Endodermal cell (in vitro differentiated cells): Measurements from ENCODE around the gene CTLA4. TPM values are rescaled to one million over a fixed set of nuclear protein-coding genes. Genes with fewer than 3 reads are reported as not detected.

Source experiments
- DNase-seq: peaks from one replicate; pipeline ENCODE4 v3.0.0-alpha.2; 2017
- H3K27ac ChIP-seq: 2 replicates; pipeline ENCODE4 v1.5.1; 2013; ENCODE audit warnings: mild to moderate bottlenecking, low read depth, low read length, moderate library complexity
- H3K27me3 ChIP-seq: 2 replicates; pipeline ENCODE4 v1.6.1; 2013; ENCODE audit warnings: mild to moderate bottlenecking, low read length, moderate library complexity; ENCODE audit not compliant: insufficient read depth, control insufficient read depth, poor library complexity, severe bottlenecking
- H3K36me3 ChIP-seq: 2 replicates; pipeline ENCODE4 v1.7.0; 2013; ENCODE audit warnings: mild to moderate bottlenecking, low read length, moderate library complexity; ENCODE audit not compliant: control insufficient read depth, insufficient read depth
- H3K4me1 ChIP-seq: one replicate; pipeline ENCODE4 v1.7.0; 2013; ENCODE audit warnings: low read length; ENCODE audit not compliant: control insufficient read depth, insufficient read depth
- H3K4me3 ChIP-seq: 2 replicates; pipeline ENCODE4 v1.5.1; 2013; ENCODE audit warnings: mild to moderate bottlenecking, low read length, moderate library complexity
- H3K9ac ChIP-seq: 2 replicates; pipeline ENCODE4 v1.6.1; 2013; ENCODE audit warnings: mild to moderate bottlenecking, low read length, moderate library complexity; ENCODE audit not compliant: poor library complexity, severe bottlenecking; ENCODE audit errors: extremely low read depth
- H3K9me3 ChIP-seq: 2 replicates; pipeline ENCODE4 v1.6.1; 2013; ENCODE audit warnings: mild to moderate bottlenecking, low read length, moderate library complexity; ENCODE audit not compliant: control insufficient read depth
- H3K27ac Mint-ChIP-seq: 2 replicates; pipeline ENCODE4 v1.8.0; 2020; ENCODE audit warnings: mixed read lengths
- H3K27me3 Mint-ChIP-seq: 2 replicates; pipeline ENCODE4 v1.8.0; 2021; ENCODE audit warnings: mild to moderate bottlenecking, mixed read lengths; ENCODE audit not compliant: insufficient read depth
- H3K36me3 Mint-ChIP-seq: 2 replicates; pipeline ENCODE4 v1.8.0; 2020; ENCODE audit warnings: low read depth, mixed read lengths
- H3K4me1 Mint-ChIP-seq: 2 replicates; pipeline ENCODE4 v1.8.0; 2020; ENCODE audit warnings: mixed read lengths
- H3K4me3 Mint-ChIP-seq: 2 replicates; pipeline ENCODE4 v1.8.0; 2020; ENCODE audit warnings: mild to moderate bottlenecking, moderate library complexity, mixed read lengths
- H3K9me3 Mint-ChIP-seq: 2 replicates; pipeline ENCODE4 v1.8.0; 2020; ENCODE audit warnings: mild to moderate bottlenecking, mixed read lengths
- WGBS, 2 experiments: methylation state at CpG; one replicate each; pipeline versions ENCODE4 v1.1.5 to v1.1.7; 2013; ENCODE audit warnings: missing lambda C conversion rate in 2 of 2, mixed read lengths in 1 of 2; ENCODE audit not compliant: insufficient coverage in 1 of 2, insufficient read length in 1 of 2; 5-methylcytosine and 5-hydroxymethylcytosine counted together
- total RNA-seq, 2 donors: library from RNA; stranded (reverse); fragmentation: NEBNext Ultra II Directional in 1 of 2; extraction: Animal tissue kit (Norgen Biotek cat#: 25700) in 1 of 2; gene quantifications; 2 replicates in 1 of 2; 3 replicates in 1 of 2; pipeline ENCODE4 v1.2.1, GENCODE V29; 2021
- TF ChIP-seq, protein P1 (sequence below): fragments of 200-600 bp; sonication (generic); conservative IDR thresholded peaks from 2 replicates; pipeline ENCODE4 v1.5.0; 2021; ENCODE audit warnings: antibody characterized with exemption, mild to moderate bottlenecking

CTLA4 gene
- total RNA-seq, 2 donors from 2014 or later, result not detected

DNA sequence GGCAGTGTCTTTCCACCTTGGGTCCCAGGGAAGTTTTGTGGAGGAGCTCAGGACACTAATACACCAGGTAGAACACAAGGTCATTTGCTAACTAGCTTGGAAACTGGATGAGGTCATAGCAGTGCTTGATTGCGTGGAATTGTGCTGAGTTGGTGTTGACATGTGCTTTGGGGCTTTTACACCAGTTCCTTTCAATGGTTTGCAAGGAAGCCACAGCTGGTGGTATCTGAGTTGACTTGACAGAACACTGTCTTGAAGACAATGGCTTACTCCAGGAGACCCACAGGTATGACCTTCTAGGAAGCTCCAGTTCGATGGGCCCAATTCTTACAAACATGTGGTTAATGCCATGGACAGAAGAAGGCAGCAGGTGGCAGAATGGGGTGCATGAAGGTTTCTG is 5.9 kb downstream of the CTLA4 start:
- H3K27me3 ChIP-seq, result peaks cover 46% of the 10 kb centered on the region

DNA sequence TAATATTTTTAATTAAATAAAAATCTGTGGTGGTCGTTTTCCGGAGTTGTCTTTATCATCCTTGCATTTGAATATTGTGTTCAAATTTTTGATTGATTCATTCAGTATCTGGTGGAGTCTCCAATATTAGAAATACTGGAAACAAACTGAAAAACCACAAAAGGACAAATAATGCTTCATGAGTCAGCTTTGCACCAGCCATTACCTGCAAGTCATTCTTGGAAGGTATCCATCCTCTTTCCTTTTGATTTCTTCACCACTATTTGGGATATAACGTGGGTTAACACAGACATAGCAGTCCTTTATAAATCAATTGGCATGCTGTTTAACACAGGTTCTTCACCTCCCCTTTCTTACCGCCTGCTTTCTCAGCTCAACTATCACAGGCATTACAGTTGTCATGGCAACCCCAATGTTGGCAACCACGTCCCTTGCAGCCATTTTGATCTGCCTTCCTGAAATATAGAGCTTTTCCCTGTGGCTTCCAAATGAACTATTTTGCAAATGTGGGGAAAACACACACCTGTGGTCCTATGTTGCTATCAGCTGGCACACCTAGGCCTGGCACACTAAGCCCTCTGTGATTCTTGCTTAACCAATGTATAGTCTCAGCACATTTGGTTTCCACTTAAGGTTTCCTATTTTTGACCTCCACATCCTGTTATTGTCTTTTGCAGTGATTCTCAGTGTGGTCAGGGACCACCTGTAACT is 6.5 kb downstream of the CTLA4 start:
- H3K36me3 Mint-ChIP-seq, result no peaks in the 10 kb centered on the region
- Histone ChIP-seq H3K4me3 (no peak overlapping the region), H3K9ac (no peak overlapping the region), H3K27me3 (peaks cover 46% of the 10 kb centered on the region), H3K36me3 (no peaks in the 10 kb centered on the region), H3K9me3 (no peaks in the 10 kb centered on the region), H3K4me1 (no peaks in the 10 kb centered on the region), H3K27ac (no peak overlapping the region)
- H3K27ac Mint-ChIP-seq, result no peak overlapping the region
- no peak for DNase-seq
- H3K4me3 Mint-ChIP-seq, result no peak overlapping the region
- H3K27me3 Mint-ChIP-seq, result peaks cover 14% of the 10 kb centered on the region
- no peaks in the 10 kb centered on the region for H3K9me3 Mint-ChIP-seq
- WGBS, 2 experiments, result 76 to 88% methylated on average over 3 to 5 of the region's 5 CpGs
- TF ChIP-seq, protein P1, sequence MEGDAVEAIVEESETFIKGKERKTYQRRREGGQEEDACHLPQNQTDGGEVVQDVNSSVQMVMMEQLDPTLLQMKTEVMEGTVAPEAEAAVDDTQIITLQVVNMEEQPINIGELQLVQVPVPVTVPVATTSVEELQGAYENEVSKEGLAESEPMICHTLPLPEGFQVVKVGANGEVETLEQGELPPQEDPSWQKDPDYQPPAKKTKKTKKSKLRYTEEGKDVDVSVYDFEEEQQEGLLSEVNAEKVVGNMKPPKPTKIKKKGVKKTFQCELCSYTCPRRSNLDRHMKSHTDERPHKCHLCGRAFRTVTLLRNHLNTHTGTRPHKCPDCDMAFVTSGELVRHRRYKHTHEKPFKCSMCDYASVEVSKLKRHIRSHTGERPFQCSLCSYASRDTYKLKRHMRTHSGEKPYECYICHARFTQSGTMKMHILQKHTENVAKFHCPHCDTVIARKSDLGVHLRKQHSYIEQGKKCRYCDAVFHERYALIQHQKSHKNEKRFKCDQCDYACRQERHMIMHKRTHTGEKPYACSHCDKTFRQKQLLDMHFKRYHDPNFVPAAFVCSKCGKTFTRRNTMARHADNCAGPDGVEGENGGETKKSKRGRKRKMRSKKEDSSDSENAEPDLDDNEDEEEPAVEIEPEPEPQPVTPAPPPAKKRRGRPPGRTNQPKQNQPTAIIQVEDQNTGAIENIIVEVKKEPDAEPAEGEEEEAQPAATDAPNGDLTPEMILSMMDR, result no peak
- no peaks in the 10 kb centered on the region for H3K4me1 Mint-ChIP-seq

More for the DNA sequence above, 5.9 kb downstream of the CTLA4 start:
- no peak for DNase-seq
- Histone ChIP-seq H3K9me3 (no peaks in the 10 kb centered on the region), H3K36me3 (no peaks in the 10 kb centered on the region), H3K4me3 (no peak overlapping the region), H3K4me1 (no peaks in the 10 kb centered on the region), H3K9ac (no peak overlapping the region), H3K27ac (no peak overlapping the region)
- Mint-ChIP-seq H3K27ac (no peak overlapping the region), H3K9me3 (no peaks in the 10 kb centered on the region), H3K4me3 (no peak overlapping the region), H3K4me1 (no peaks in the 10 kb centered on the region), H3K27me3 (peaks cover 15% of the 10 kb centered on the region), H3K36me3 (no peaks in the 10 kb centered on the region)
- TF ChIP-seq, protein P1, result no peak
- WGBS, 2 experiments, result 89 to 90% methylated on average over 2 of the region's 2 CpGs

DNA sequence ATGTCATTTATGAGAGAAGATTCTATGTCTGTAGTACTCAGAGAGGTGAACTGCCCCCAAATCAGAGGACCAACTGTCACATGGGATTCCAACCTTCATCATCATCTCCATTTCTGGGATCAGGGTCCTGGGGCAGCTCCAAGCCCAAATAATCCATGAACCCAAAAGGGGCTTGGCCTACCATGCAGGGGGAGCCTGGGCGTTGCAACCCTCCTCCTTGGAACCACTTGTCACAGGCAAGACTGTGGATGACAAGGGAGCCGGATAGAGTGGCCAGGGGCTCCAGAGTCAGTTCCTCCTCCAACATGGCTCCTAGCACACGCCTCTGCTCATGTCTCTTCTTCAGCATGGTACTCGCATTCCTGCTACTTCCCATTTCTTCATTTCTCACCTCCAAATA is 7.9 kb downstream of the CTLA4 start:
- Mint-ChIP-seq H3K4me3 (no peak overlapping the region), H3K27me3 (peaks cover 8% of the 10 kb centered on the region), H3K36me3 (no peaks in the 10 kb centered on the region), H3K9me3 (no peaks in the 10 kb centered on the region), H3K27ac (no peak overlapping the region), H3K4me1 (no peaks in the 10 kb centered on the region)
- TF ChIP-seq, protein P1, result no peak
- Histone ChIP-seq H3K4me1 (no peaks in the 10 kb centered on the region), H3K9ac (no peak overlapping the region), H3K9me3 (no peaks in the 10 kb centered on the region), H3K36me3 (no peaks in the 10 kb centered on the region), H3K4me3 (no peak overlapping the region), H3K27me3 (peaks cover 32% of the 10 kb centered on the region), H3K27ac (no peak overlapping the region)
- WGBS, 2 experiments, result 90 to 96% methylated on average over 3 to 4 of the region's 4 CpGs
- no peak for DNase-seq
